ENCODE data around the gene OGDH. TPM values are rescaled to one million over a fixed set of nuclear protein-coding genes. Genes with fewer than 3 reads are reported as not detected.

Gene OGDH
- total and polyA plus RNA-seq, 2 experiments from 2014 or later, result 13.5 to 76.9 TPM

DNA sequence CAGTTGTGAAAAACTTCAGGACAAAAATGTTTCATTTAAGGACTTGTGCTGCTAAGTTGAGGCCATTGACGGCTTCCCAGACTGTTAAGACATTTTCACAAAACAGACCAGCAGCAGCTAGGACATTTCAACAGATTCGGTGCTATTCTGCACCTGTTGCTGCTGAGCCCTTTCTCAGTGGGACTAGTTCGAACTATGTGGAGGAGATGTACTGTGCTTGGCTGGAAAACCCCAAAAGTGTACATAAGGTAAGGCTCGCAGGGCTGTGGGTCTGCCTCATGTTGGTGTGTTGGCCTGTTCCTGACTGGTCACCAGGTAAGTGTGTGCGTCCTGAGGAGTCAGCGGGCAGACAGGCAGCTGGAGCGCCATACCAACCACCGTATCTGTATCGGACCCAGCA lies 17.9 kb downstream of the OGDH start (continued):
- TF ChIP-seq CTCF (conservative IDR thresholded peaks at IDR 0.05; ENCODE audit: low read depth in 2 of 2) (no peak), ZNF331 (CRISPR knock-in tag; IDR thresholded peaks at IDR 0.05; ENCODE audit: low read depth) (no peak), ZNF114 (CRISPR knock-in tag; IDR thresholded peaks at IDR 0.05) (no peak), EZH2 (IDR thresholded peaks at IDR 0.05; ENCODE audit: low read depth, unreplicated experiment) (no peak), REST (IDR thresholded peaks at IDR 0.05; ENCODE audit: unreplicated experiment) (no peak)
- TF ChIP-seq, protein P1, sequence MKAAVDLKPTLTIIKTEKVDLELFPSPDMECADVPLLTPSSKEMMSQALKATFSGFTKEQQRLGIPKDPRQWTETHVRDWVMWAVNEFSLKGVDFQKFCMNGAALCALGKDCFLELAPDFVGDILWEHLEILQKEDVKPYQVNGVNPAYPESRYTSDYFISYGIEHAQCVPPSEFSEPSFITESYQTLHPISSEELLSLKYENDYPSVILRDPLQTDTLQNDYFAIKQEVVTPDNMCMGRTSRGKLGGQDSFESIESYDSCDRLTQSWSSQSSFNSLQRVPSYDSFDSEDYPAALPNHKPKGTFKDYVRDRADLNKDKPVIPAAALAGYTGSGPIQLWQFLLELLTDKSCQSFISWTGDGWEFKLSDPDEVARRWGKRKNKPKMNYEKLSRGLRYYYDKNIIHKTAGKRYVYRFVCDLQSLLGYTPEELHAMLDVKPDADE (IDR thresholded peaks at IDR 0.05), result no peak

GRCh38 chr7:44625526-44626471 lies 19.4 kb downstream of the OGDH start:
- ATAC-seq (no peak), DNase-seq (ENCODE audit: low spot score) (no peak)
- H2AFZ ChIP-seq, result no peak overlapping the region
- Mint-ChIP-seq H3K4me3 (no peak overlapping the region), H3K4me1 (peaks cover 11% of the 10 kb centered on the region), H3K27me3 (ENCODE audit: insufficient read depth, low read depth, poor library complexity) (peaks cover 11% of the 10 kb centered on the region), H3K36me3 (ENCODE audit: low read depth) (peaks cover 14% of the 10 kb centered on the region), H3K27ac (no peak overlapping the region), H3K9me3 (no peaks in the 10 kb centered on the region)
- H3F3A ChIP-seq (replicated peaks; ENCODE audit: low read depth), result no peaks in the 10 kb centered on the region
- no peak overlapping the region for H3K27ac ChIP-seq (ENCODE audit: low read depth)
- H3K9me2 ChIP-seq (ENCODE audit: insufficient read depth), result no peaks in the 10 kb centered on the region
- H3K36me3 ChIP-seq (ENCODE audit: insufficient read depth), result no peaks in the 10 kb centered on the region; the same call in 1 of the 2 replicates
- no peaks in the 10 kb centered on the region for H3K27me3 ChIP-seq (ENCODE audit: insufficient read depth)
- peaks cover 49% of the 10 kb centered on the region for H3K79me2 ChIP-seq (replicated peaks; ENCODE audit: insufficient read depth)
- H4K20me1 ChIP-seq (replicated peaks; ENCODE audit: insufficient read depth), result peaks cover 28% of the 10 kb centered on the region
- H3K4me1 ChIP-seq (ENCODE audit: insufficient read depth), result peaks cover 9% of the 10 kb centered on the region; the same call in 1 of the 2 replicates
- no peak overlapping the region for H3K4me2 ChIP-seq
- H3K4me3 ChIP-seq, result no peak overlapping the region
- TF ChIP-seq CREB1 (CRISPR knock-in tag; IDR thresholded peaks at IDR 0.05; ENCODE audit: low read depth) (no peak), STAT1 (IDR thresholded peaks at IDR 0.05; ENCODE audit: unreplicated experiment) (no peak), EZH2 (IDR thresholded peaks at IDR 0.05; ENCODE audit: low read depth, unreplicated experiment) (no peak)
- TF ChIP-seq, protein P1 (IDR thresholded peaks at IDR 0.05), result no peak

All from GM23338 (cell line).